Smooth muscle cell (in vitro differentiated cells): Measurements from ENCODE around the gene RBP3. TPM values are rescaled to one million over a fixed set of nuclear protein-coding genes. Genes with fewer than 3 reads are reported as not detected.

Experiments used
- DNase-seq: peaks from one replicate; lab custom pipeline; 2025; ENCODE audit not compliant: unreplicated experiment; lab: John Stamatoyannopoulos, UW
- H2AFZ ChIP-seq: fragments of 200-600 bp; sonication (generic); 2 replicates; pipeline ENCODE4 v1.6.0; 2016; ENCODE audit warnings: antibody characterized with exemption, low read depth, mild to moderate bottlenecking
- H3F3A ChIP-seq: fragments of 200-600 bp; sonication (generic); 2 replicates; pipeline ENCODE4 v1.6.0; 2017; ENCODE audit warnings: antibody characterized with exemption, low read depth
- H3K27ac ChIP-seq: fragments of 200-600 bp; sonication (generic); 2 replicates; pipeline ENCODE4 v1.5.1; 2016; ENCODE audit warnings: low read depth, mild to moderate bottlenecking
- H3K27me3 ChIP-seq: fragments of 200-600 bp; sonication (generic); 2 replicates; pipeline ENCODE4 v1.6.1; 2016; ENCODE audit warnings: low read depth, mild to moderate bottlenecking
- H3K36me3 ChIP-seq: fragments of 200-600 bp; sonication (generic); 2 replicates; pipeline ENCODE4 v1.5.1; 2016; ENCODE audit warnings: low read depth
- H3K4me1 ChIP-seq: fragments of 200-600 bp; sonication (generic); 2 replicates; pipeline ENCODE4 v1.5.1; 2016; ENCODE audit warnings: low read depth
- H3K4me2 ChIP-seq: fragments of 200-600 bp; sonication (generic); 2 replicates; pipeline ENCODE4 v1.6.0; 2016; ENCODE audit warnings: mild to moderate bottlenecking
- H3K4me3 ChIP-seq: fragments of 200-600 bp; sonication (generic); 2 replicates; pipeline ENCODE4 v1.5.1; 2016; ENCODE audit warnings: mild to moderate bottlenecking
- H3K79me2 ChIP-seq: fragments of 200-600 bp; sonication (generic); 2 replicates; pipeline ENCODE4 v1.6.0; 2016; ENCODE audit warnings: low read depth, mild to moderate bottlenecking
- H3K9ac ChIP-seq: fragments of 200-600 bp; sonication (generic); 2 replicates; pipeline ENCODE4 v1.6.0; 2016; ENCODE audit warnings: low read depth
- H3K9me3 ChIP-seq: fragments of 200-600 bp; sonication (generic); replicated peaks from 2 replicates; pipeline ENCODE4 v1.5.1; 2016; ENCODE audit warnings: low read depth
- H4K20me1 ChIP-seq: fragments of 200-600 bp; sonication (generic); 2 replicates; pipeline ENCODE4 v1.6.0; 2016; ENCODE audit warnings: low read depth
- CTCF ChIP-seq: fragments of 200-600 bp; sonication (generic); IDR thresholded peaks from 2 replicates; pipeline ENCODE4 v1.5.1; 2017; ENCODE audit warnings: borderline replicate concordance, mild to moderate bottlenecking, antibody characterized with exemption; ENCODE audit not compliant: insufficient read depth, poor library complexity, severe bottlenecking
- WGBS: methylation state at CpG from one replicate; pipeline ENCODE4 v1.1.7; 2016; ENCODE audit warnings: low lambda C conversion rate; 5-methylcytosine and 5-hydroxymethylcytosine counted together
- polyA plus RNA-seq: library from polyadenylated mRNA; unstranded; fragments of >200 nt; fragmentation: Nextera tagmentation; extraction: Ambion mirVana; gene quantifications from 2 replicates; pipeline ENCODE4 v1.2.1, GENCODE V29; 2016
- total RNA-seq: library from RNA; depleted of rRNA; stranded (reverse); fragments of >200 nt; gene quantifications from 2 replicates; pipeline ENCODE4 v1.2.3, GENCODE V29; 2014

Gene RBP3
- total and polyA plus RNA-seq, 2 experiments from 2014 or later, result not detected

- Histone ChIP-seq H3K9me3 (no peaks in the 10 kb centered on the region), H4K20me1 (no peaks in the 10 kb centered on the region), H3K4me1 (no peaks in the 10 kb centered on the region), H3K36me3 (no peaks in the 10 kb centered on the region), H3K27me3 (no peaks in the 10 kb centered on the region), H3K4me2 (no peak overlapping the region), H2AFZ (no peak overlapping the region), H3K27ac (no peak overlapping the region), H3K9ac (no peak overlapping the region), H3K79me2 (no peaks in the 10 kb centered on the region), H3F3A (no peaks in the 10 kb centered on the region), H3K4me3 (no peak overlapping the region)
- TF ChIP-seq CTCF, result no peak
- DNase-seq, result no peak
- 91% methylated on average over 6 of the region's 6 CpGs for WGBS
Measured at GRCh38 chr10:47372726-47373125, 24.6 kb downstream of the RBP3 start.

GRCh38 chr10:47374611-47375536, 26.7 kb downstream of the RBP3 start:
- DNase-seq, result no peak
- Histone ChIP-seq H3F3A (no peaks in the 10 kb centered on the region), H3K9me3 (no peaks in the 10 kb centered on the region), H3K36me3 (no peaks in the 10 kb centered on the region), H3K4me2 (no peak overlapping the region), H2AFZ (no peak overlapping the region), H3K79me2 (no peaks in the 10 kb centered on the region), H3K27me3 (no peaks in the 10 kb centered on the region), H3K27ac (no peak overlapping the region), H4K20me1 (no peaks in the 10 kb centered on the region), H3K9ac (no peak overlapping the region), H3K4me1 (no peaks in the 10 kb centered on the region), H3K4me3 (no peak overlapping the region)
- TF ChIP-seq CTCF, result no peak
- 85% methylated on average over 12 of the region's 12 CpGs for WGBS

- H3K36me3 ChIP-seq, result no peaks in the 10 kb centered on the region
- H3K9me3 ChIP-seq, result no peaks in the 10 kb centered on the region
- TF ChIP-seq CTCF, result no peak
- no peaks in the 10 kb centered on the region for H3K79me2 ChIP-seq
- no peak overlapping the region for H3K4me2 ChIP-seq
- no peaks in the 10 kb centered on the region for H3K4me1 ChIP-seq
- 94% methylated on average over 10 of the region's 10 CpGs for WGBS
- H3K9ac ChIP-seq, result no peak overlapping the region
- H4K20me1 ChIP-seq, result no peaks in the 10 kb centered on the region
- no peak overlapping the region for H3K27ac ChIP-seq
- H2AFZ ChIP-seq, result no peak overlapping the region
- no peaks in the 10 kb centered on the region for H3K27me3 ChIP-seq
- no peak overlapping the region for H3K4me3 ChIP-seq
- H3F3A ChIP-seq, result no peaks in the 10 kb centered on the region
- no peak for DNase-seq
Measured at GRCh38 chr10:47376522-47377220, 28.5 kb downstream of the RBP3 start.
